ENCODE results near the gene PRM2.

DNA sequence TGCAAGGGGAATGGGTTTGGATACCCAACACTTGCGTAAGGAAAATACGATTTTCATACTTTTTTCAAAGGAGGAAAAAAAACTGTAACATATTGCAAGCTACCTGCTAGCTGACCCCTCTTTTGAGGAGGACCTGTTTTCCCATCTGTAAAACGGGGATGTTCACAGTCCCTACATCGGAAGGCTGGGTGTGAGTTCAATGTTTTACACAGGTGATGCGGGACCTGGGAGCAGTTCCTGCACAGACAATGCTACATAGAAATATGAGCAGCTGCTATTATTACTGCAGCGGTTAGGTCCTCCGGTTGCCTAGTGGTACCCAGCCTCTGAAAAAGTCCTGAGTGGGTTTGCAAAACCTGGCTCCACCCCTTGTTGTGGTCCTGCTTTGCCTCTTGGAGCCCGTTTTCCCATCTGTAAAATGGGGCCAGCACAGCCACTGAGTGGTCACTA, 23.8 kb downstream of the PRM2 start:
- TF ChIP-seq, protein P1, sequence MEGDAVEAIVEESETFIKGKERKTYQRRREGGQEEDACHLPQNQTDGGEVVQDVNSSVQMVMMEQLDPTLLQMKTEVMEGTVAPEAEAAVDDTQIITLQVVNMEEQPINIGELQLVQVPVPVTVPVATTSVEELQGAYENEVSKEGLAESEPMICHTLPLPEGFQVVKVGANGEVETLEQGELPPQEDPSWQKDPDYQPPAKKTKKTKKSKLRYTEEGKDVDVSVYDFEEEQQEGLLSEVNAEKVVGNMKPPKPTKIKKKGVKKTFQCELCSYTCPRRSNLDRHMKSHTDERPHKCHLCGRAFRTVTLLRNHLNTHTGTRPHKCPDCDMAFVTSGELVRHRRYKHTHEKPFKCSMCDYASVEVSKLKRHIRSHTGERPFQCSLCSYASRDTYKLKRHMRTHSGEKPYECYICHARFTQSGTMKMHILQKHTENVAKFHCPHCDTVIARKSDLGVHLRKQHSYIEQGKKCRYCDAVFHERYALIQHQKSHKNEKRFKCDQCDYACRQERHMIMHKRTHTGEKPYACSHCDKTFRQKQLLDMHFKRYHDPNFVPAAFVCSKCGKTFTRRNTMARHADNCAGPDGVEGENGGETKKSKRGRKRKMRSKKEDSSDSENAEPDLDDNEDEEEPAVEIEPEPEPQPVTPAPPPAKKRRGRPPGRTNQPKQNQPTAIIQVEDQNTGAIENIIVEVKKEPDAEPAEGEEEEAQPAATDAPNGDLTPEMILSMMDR (IDR thresholded peaks at IDR 0.05; ENCODE audit: extremely low read depth in 1 of 2, insufficient read depth in 1 of 2, low read depth in 1 of 2, low read length in 2 of 2): no peak
- TF ChIP-seq POLR2A (IDR thresholded peaks at IDR 0.05; ENCODE audit: low read depth, low read length) (no peak), EZH2 (IDR thresholded peaks at IDR 0.05; ENCODE audit: borderline replicate concordance, low read depth, low read length, severe bottlenecking) (no peak), FOS (IDR thresholded peaks at IDR 0.05; ENCODE audit: borderline replicate concordance, insufficient read depth, low read length) (no peak), POLR2AphosphoS5 (IDR thresholded peaks at IDR 0.05; ENCODE audit: insufficient read depth, low read depth, low read length) (no peak), GATA2 (IDR thresholded peaks at IDR 0.05; ENCODE audit: insufficient read depth, insufficient read length, low read depth, low read length) (no peak), MYC (IDR thresholded peaks at IDR 0.05; ENCODE audit: low read depth, low read length) (no peak)
- TF ChIP-seq, protein P2, sequence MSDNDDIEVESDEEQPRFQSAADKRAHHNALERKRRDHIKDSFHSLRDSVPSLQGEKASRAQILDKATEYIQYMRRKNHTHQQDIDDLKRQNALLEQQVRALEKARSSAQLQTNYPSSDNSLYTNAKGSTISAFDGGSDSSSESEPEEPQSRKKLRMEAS (IDR thresholded peaks at IDR 0.05; ENCODE audit: insufficient read depth, insufficient read length): no peak

Measured in endothelial cell of umbilical vein (primary cell).